OCI-LY3 (cell line): ENCODE results near the gene TMEM39A.
A peak's percentile ranks its signal among the peaks of the same experiment; 100 is the strongest.

Experiments used
- H2AFZ ChIP-seq: fragments of 200-600, 300-600 bp; shearing (Covaris generic); 2 replicates; pipeline ENCODE4 v1.6.0; 2014; ENCODE audit warnings: antibody characterized with exemption, low read depth, low read length
- H3K27ac ChIP-seq: fragments of 200-600, 300-600 bp; sonication (generic); 2 replicates; pipeline ENCODE4 v1.5.1; 2014; ENCODE audit warnings: mild to moderate bottlenecking, low read length, moderate library complexity, mixed read lengths
- H3K27me3 ChIP-seq: fragments of 200-600, 300-600 bp; sonication (generic); 2 replicates; pipeline ENCODE4 v1.6.1; 2014; ENCODE audit warnings: low read depth, low read length, mixed read lengths
- H3K36me3 ChIP-seq: fragments of 200-600, 300-600 bp; sonication (generic); replicated peaks from 2 replicates; pipeline ENCODE3; 2014; ENCODE audit warnings: low read depth, low read length, mixed read lengths
- H3K4me1 ChIP-seq: fragments of 300-600, 200-600 bp; sonication (generic); 2 replicates; pipeline ENCODE4 v1.6.1; 2014; ENCODE audit warnings: low read length, mixed read lengths
- H3K4me2 ChIP-seq: fragments of 200-600, 300-600 bp; sonication (generic); 2 replicates; pipeline ENCODE4 v1.6.1; 2014; ENCODE audit warnings: low read length, mixed read lengths
- H3K4me3 ChIP-seq: fragments of 300-600, 200-600 bp; sonication (generic); 2 replicates; pipeline ENCODE4 v1.5.1; 2014; ENCODE audit warnings: antibody characterized with exemption, mild to moderate bottlenecking, low read length, moderate library complexity
- H3K79me2 ChIP-seq: fragments of 300-600, 200-600 bp; shearing (Covaris generic); 2 replicates; pipeline ENCODE4 v1.6.1; 2014; ENCODE audit warnings: mild to moderate bottlenecking, low read length, mixed read lengths
- H3K9ac ChIP-seq: fragments of 300-600, 200-600 bp; shearing (Covaris generic); 2 replicates; pipeline ENCODE4 v1.6.0; 2014; ENCODE audit warnings: mild to moderate bottlenecking, low read length, moderate library complexity
- H3K9me3 ChIP-seq: fragments of 200-600, 300-600 bp; shearing (Covaris generic); 2 replicates; pipeline ENCODE4 v1.6.1; 2014; ENCODE audit warnings: low read length, mixed read lengths; ENCODE audit not compliant: insufficient read depth
- H4K20me1 ChIP-seq: fragments of 200-600, 300-600 bp; sonication (generic); 2 replicates; pipeline ENCODE4 v1.6.1; 2016; ENCODE audit warnings: low read length, mixed read lengths; ENCODE audit not compliant: insufficient read depth
- EZH2phosphoT487 ChIP-seq: fragments of 200-600 bp; shearing (Covaris generic); IDR thresholded peaks from 2 replicates; pipeline ENCODE4 v1.6.1; 2018; ENCODE audit warnings: antibody characterized with exemption, mixed run types, low read depth
- TF ChIP-seq, protein P1 (sequence below): fragments of 200-600, 300-600 bp; sonication (generic); IDR thresholded peaks from 2 replicates; pipeline ENCODE4 v1.5.1; 2014; ENCODE audit warnings: antibody characterized with exemption, low read length, low read depth

Gene TMEM39A

DNA sequence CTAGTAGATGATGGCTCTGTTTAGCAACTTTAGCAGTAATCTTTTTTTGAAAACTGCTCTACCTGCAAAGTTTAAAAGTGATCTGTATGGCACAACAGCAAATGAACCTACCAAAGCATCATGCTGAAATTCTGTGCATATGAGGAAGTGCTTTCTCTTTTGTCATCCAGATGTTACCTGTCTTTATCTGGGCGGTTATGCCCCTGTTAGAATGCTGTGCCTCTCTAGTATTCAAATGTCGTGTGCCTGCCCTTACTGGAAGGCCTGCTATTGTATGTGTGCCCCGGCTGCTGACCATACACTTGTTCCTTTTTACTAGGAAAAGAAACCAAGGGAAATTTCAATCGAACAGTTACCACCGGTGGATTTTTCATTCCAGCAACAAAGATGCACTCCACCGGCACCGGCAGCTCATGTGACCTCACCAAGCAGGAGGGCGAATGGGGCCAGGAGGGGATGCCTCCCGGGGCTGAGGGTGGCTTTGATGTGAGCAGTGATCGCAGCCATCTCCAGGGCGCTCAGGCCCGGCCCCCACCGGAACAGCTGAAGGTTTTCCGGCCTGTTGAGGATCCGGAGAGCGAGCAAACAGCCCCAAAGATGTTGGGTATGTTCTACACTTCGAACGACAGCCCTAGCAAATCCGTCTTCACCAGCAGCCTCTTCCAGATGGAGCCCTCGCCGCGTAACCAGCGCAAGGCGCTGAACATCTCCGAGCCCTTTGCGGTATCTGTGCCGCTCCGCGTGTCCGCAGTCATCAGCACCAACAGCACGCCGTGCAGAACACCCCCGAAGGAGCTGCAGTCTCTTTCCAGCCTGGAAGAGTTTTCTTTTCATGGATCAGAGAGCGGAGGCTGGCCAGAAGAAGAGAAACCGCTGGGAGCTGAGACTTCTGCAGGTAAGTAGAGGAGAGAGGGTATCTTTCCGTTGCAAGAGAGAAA, 61.6 kb downstream of the TMEM39A start:
- H2AFZ ChIP-seq = no peak overlapping the region
- no peak overlapping the region for H3K4me2 ChIP-seq
- H3K27ac ChIP-seq = peak overlapping the region; percentile 19; the same call in 1 of the 2 replicates
- H3K4me1 ChIP-seq = peaks cover 18% of the 10 kb centered on the region
- no peaks in the 10 kb centered on the region for H3K27me3 ChIP-seq
- H3K79me2 ChIP-seq = no peaks in the 10 kb centered on the region
- TF ChIP-seq EZH2phosphoT487 = no peak
- TF ChIP-seq, protein P1, sequence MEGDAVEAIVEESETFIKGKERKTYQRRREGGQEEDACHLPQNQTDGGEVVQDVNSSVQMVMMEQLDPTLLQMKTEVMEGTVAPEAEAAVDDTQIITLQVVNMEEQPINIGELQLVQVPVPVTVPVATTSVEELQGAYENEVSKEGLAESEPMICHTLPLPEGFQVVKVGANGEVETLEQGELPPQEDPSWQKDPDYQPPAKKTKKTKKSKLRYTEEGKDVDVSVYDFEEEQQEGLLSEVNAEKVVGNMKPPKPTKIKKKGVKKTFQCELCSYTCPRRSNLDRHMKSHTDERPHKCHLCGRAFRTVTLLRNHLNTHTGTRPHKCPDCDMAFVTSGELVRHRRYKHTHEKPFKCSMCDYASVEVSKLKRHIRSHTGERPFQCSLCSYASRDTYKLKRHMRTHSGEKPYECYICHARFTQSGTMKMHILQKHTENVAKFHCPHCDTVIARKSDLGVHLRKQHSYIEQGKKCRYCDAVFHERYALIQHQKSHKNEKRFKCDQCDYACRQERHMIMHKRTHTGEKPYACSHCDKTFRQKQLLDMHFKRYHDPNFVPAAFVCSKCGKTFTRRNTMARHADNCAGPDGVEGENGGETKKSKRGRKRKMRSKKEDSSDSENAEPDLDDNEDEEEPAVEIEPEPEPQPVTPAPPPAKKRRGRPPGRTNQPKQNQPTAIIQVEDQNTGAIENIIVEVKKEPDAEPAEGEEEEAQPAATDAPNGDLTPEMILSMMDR = no peak
- H3K9ac ChIP-seq = no peak overlapping the region
- H3K36me3 ChIP-seq = peaks cover 26% of the 10 kb centered on the region
- H4K20me1 ChIP-seq = no peaks in the 10 kb centered on the region
- H3K4me3 ChIP-seq = no peak overlapping the region
- H3K9me3 ChIP-seq = no peaks in the 10 kb centered on the region

DNA sequence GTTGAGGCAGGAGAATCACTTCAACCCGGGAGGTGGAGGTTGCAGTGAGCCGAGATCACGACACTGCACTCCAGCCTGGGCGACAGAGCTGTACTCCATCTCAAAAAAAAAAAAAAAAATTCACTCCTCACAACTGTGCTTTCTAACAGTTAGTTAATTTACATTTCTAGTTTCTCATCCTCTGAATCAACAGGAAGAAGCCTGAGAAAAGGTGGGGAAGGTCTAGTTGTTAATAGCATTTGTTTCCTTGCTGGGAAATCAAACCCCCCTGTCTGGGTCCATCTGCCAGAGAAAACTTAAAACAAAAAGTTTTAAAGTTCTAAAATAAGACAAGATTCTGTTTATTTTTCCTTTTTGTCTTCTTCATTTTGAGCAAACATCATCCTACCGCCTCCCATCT, 62.3 kb downstream of the TMEM39A start:
- Histone ChIP-seq H3K27ac (peak overlapping the region; percentile 19; the same call in 1 of the 2 replicates), H3K4me3 (no peak overlapping the region), H3K79me2 (no peaks in the 10 kb centered on the region), H3K4me2 (no peak overlapping the region), H3K4me1 (peaks cover 25% of the 10 kb centered on the region), H4K20me1 (no peaks in the 10 kb centered on the region), H2AFZ (no peak overlapping the region), H3K27me3 (no peaks in the 10 kb centered on the region), H3K36me3 (peaks cover 26% of the 10 kb centered on the region), H3K9me3 (no peaks in the 10 kb centered on the region), H3K9ac (no peak overlapping the region)
- no peak for TF ChIP-seq EZH2phosphoT487
- TF ChIP-seq, protein P1 = no peak

DNA sequence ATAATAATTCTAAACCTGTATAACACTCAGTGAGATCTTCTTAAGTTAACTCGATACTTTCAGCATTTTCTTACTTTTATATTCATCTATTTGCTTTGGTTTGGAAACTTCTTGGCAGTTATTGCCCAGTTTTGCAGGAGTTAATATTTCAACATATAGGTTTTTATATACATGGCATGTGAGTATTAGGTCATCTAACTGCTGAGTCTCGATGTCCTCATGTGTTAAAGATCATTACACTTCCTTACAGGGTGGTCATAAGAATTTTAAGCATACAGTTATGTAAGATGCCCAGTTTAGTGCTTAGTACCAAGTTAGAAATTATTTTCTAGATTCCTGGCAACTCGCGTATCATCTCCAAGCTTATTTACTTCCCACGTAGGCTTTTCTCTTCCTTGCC, 62.9 kb downstream of the TMEM39A start:
- no peak overlapping the region for H3K27ac ChIP-seq
- no peak overlapping the region for H3K4me2 ChIP-seq
- no peaks in the 10 kb centered on the region for H4K20me1 ChIP-seq
- H3K9me3 ChIP-seq = no peaks in the 10 kb centered on the region
- peaks cover 26% of the 10 kb centered on the region for H3K36me3 ChIP-seq
- H3K4me3 ChIP-seq = no peak overlapping the region
- no peaks in the 10 kb centered on the region for H3K79me2 ChIP-seq
- no peak for TF ChIP-seq EZH2phosphoT487
- TF ChIP-seq, protein P1 = no peak
- H3K27me3 ChIP-seq = no peaks in the 10 kb centered on the region
- peaks cover 31% of the 10 kb centered on the region for H3K4me1 ChIP-seq
- no peak overlapping the region for H3K9ac ChIP-seq
- H2AFZ ChIP-seq = no peak overlapping the region

DNA sequence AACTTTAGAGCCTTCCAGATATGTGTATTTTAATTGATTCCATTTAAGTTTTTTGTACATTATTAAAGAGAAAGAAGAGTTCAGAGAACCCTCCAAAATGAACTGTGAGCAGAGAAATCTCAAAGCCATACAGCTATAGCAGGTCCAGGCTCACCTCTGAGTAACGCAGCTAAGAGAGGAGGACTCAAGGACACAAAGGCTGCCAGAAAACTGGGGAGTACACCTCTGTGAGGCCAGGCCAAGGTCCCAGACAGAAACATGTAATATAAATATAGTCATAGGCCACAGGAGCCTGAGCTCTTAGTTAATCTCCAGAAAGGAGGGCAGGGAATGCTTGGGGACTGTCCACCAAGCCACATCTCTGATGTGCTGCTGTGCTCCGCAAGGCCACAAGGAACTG, 66.5 kb downstream of the TMEM39A start:
- Histone ChIP-seq H3K36me3 (peaks cover 31% of the 10 kb centered on the region), H2AFZ (no peak overlapping the region), H3K4me3 (no peak overlapping the region), H3K9me3 (no peaks in the 10 kb centered on the region), H3K27ac (no peak overlapping the region), H3K4me1 (peaks cover 36% of the 10 kb centered on the region), H3K27me3 (no peaks in the 10 kb centered on the region), H3K4me2 (no peak overlapping the region), H3K9ac (no peak overlapping the region), H4K20me1 (no peaks in the 10 kb centered on the region), H3K79me2 (no peaks in the 10 kb centered on the region)
- TF ChIP-seq, protein P1 = no peak
- no peak for TF ChIP-seq EZH2phosphoT487
